ENCODE results near the gene DNAJC24.

DNAJC24 gene

DNA sequence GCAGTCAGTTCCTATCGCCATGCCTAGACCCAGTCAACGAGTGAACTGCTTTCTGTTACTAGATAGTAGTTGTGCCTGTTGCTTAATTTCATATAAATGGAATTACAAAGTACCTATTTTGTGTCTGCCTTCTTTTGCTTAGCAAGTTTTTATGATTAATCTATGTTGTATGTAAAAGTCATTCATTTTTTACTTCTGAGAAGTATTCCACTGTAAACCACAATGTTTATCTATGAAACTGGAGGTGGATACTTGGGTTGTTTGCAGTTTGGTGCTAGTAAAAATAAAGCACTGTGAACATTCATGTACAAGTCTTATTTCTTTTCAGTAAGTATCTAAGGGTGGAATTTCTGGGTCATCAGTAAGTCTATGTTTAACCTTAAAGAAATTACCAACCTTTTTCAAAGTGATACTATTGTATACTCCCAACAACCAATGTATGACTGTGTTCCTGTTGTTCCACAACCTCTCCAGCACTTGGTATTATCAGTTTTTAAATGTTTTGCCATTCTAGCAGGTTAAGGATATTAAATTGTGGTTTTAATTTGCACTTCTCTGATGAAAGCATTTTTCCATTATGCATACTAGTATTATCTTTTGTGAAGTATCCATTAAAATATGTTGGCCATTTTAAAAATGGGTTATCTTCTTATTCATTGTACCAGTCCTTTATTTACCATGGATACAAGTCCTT, 68.2 kb downstream of the DNAJC24 start:
- Histone ChIP-seq H3K36me3 (ENCODE audit: control insufficient read depth in 1 of 2, insufficient read depth in 2 of 2, low read length in 2 of 2) (no peaks in the 10 kb centered on the region), H3K27me3 (ENCODE audit: control insufficient read depth in 1 of 2, insufficient read depth in 2 of 2, low read length in 2 of 2) (no peaks in the 10 kb centered on the region), H3K4me1 (ENCODE audit: control insufficient read depth in 1 of 2, insufficient read depth in 2 of 2, low read length in 2 of 2) (no peaks in the 10 kb centered on the region), H3K9ac (ENCODE audit: low read depth in 1 of 2, low read length in 2 of 2) (no peak overlapping the region), H3K4me3 (ENCODE audit: low read depth in 1 of 2, low read length in 2 of 2) (no peak overlapping the region), H3K27ac (ENCODE audit: low read depth, low read length) (no peak overlapping the region), H3K9me3 (ENCODE audit: control insufficient read depth in 1 of 2, low read length in 2 of 2) (no peaks in the 10 kb centered on the region)

GRCh38 chr11:31441296-31441695, 71.6 kb downstream of the DNAJC24 start:
- H3K27ac ChIP-seq (ENCODE audit: low read depth, low read length) = no peak overlapping the region
- H3K9ac ChIP-seq (ENCODE audit: low read depth in 1 of 2, low read length in 2 of 2) = no peak overlapping the region
- H3K27me3 ChIP-seq (ENCODE audit: control insufficient read depth in 1 of 2, insufficient read depth in 2 of 2, low read length in 2 of 2) = no peaks in the 10 kb centered on the region
- H3K9me3 ChIP-seq (ENCODE audit: control insufficient read depth in 1 of 2, low read length in 2 of 2) = no peaks in the 10 kb centered on the region
- no peaks in the 10 kb centered on the region for H3K4me1 ChIP-seq (ENCODE audit: control insufficient read depth in 1 of 2, insufficient read depth in 2 of 2, low read length in 2 of 2)
- no peaks in the 10 kb centered on the region for H3K36me3 ChIP-seq (ENCODE audit: control insufficient read depth in 1 of 2, insufficient read depth in 2 of 2, low read length in 2 of 2)
- no peak overlapping the region for H3K4me3 ChIP-seq (ENCODE audit: low read depth in 1 of 2, low read length in 2 of 2)

- H3K27me3 ChIP-seq (ENCODE audit: control insufficient read depth in 1 of 2, insufficient read depth in 2 of 2, low read length in 2 of 2) = no peaks in the 10 kb centered on the region
- H3K9me3 ChIP-seq (ENCODE audit: control insufficient read depth in 1 of 2, low read length in 2 of 2) = no peaks in the 10 kb centered on the region
- H3K36me3 ChIP-seq (ENCODE audit: control insufficient read depth in 1 of 2, insufficient read depth in 2 of 2, low read length in 2 of 2) = no peaks in the 10 kb centered on the region
- no peak overlapping the region for H3K4me3 ChIP-seq (ENCODE audit: low read depth in 1 of 2, low read length in 2 of 2)
- H3K9ac ChIP-seq (ENCODE audit: low read depth in 1 of 2, low read length in 2 of 2) = no peak overlapping the region
- H3K27ac ChIP-seq (ENCODE audit: low read depth, low read length) = no peak overlapping the region
- no peaks in the 10 kb centered on the region for H3K4me1 ChIP-seq (ENCODE audit: control insufficient read depth in 1 of 2, insufficient read depth in 2 of 2, low read length in 2 of 2)
Observed at GRCh38 chr11:31442086-31442485, 72.4 kb downstream of the DNAJC24 start.

DNA sequence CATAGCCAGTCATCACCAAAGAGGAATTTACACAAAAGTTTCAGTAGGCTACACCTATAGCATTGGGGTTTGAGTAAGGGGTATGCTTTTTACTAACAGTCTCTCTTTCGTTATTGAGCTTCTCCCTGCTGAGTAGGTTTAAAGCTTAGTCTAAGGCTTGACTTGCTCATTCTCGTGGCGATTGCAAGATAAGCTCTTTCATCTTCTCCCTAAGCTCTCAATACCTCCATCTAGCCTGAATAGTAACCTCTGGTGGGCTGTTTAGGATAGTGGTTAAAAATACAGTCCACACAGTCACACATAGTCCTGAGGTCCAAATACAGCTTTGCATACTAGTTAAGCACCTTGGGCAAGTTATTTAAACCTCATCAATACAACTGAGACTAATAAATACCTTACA, 74.1 kb downstream of the DNAJC24 start:
- Histone ChIP-seq H3K27ac (ENCODE audit: low read depth, low read length) (no peak overlapping the region), H3K9ac (ENCODE audit: low read depth in 1 of 2, low read length in 2 of 2) (no peak overlapping the region), H3K9me3 (ENCODE audit: control insufficient read depth in 1 of 2, low read length in 2 of 2) (no peaks in the 10 kb centered on the region), H3K4me1 (ENCODE audit: control insufficient read depth in 1 of 2, insufficient read depth in 2 of 2, low read length in 2 of 2) (no peaks in the 10 kb centered on the region), H3K36me3 (ENCODE audit: control insufficient read depth in 1 of 2, insufficient read depth in 2 of 2, low read length in 2 of 2) (no peaks in the 10 kb centered on the region), H3K27me3 (ENCODE audit: control insufficient read depth in 1 of 2, insufficient read depth in 2 of 2, low read length in 2 of 2) (no peaks in the 10 kb centered on the region), H3K4me3 (ENCODE audit: low read depth in 1 of 2, low read length in 2 of 2) (no peak overlapping the region)

- H3K4me3 ChIP-seq (ENCODE audit: low read depth in 1 of 2, low read length in 2 of 2) = no peak overlapping the region
- no peaks in the 10 kb centered on the region for H3K27me3 ChIP-seq (ENCODE audit: control insufficient read depth in 1 of 2, insufficient read depth in 2 of 2, low read length in 2 of 2)
- no peaks in the 10 kb centered on the region for H3K36me3 ChIP-seq (ENCODE audit: control insufficient read depth in 1 of 2, insufficient read depth in 2 of 2, low read length in 2 of 2)
- no peak overlapping the region for H3K9ac ChIP-seq (ENCODE audit: low read depth in 1 of 2, low read length in 2 of 2)
- H3K9me3 ChIP-seq (ENCODE audit: control insufficient read depth in 1 of 2, low read length in 2 of 2) = no peaks in the 10 kb centered on the region
- no peaks in the 10 kb centered on the region for H3K4me1 ChIP-seq (ENCODE audit: control insufficient read depth in 1 of 2, insufficient read depth in 2 of 2, low read length in 2 of 2)
- H3K27ac ChIP-seq (ENCODE audit: low read depth, low read length) = no peak overlapping the region
Observed at GRCh38 chr11:31445621-31446020, 76.0 kb downstream of the DNAJC24 start.

GRCh38 chr11:31449040-31449439, 79.4 kb downstream of the DNAJC24 start:
- H3K4me3 ChIP-seq (ENCODE audit: low read depth in 1 of 2, low read length in 2 of 2) = no peak overlapping the region
- no peaks in the 10 kb centered on the region for H3K4me1 ChIP-seq (ENCODE audit: control insufficient read depth in 1 of 2, insufficient read depth in 2 of 2, low read length in 2 of 2)
- H3K27me3 ChIP-seq (ENCODE audit: control insufficient read depth in 1 of 2, insufficient read depth in 2 of 2, low read length in 2 of 2) = no peaks in the 10 kb centered on the region
- peaks cover 0 to 1% of the 10 kb centered on the region in 2 donors for H3K36me3 ChIP-seq (ENCODE audit: control insufficient read depth in 1 of 2, insufficient read depth in 2 of 2, low read length in 2 of 2)
- no peak overlapping the region for H3K27ac ChIP-seq (ENCODE audit: low read depth, low read length)
- no peak overlapping the region for H3K9ac ChIP-seq (ENCODE audit: low read depth in 1 of 2, low read length in 2 of 2)
- no peaks in the 10 kb centered on the region for H3K9me3 ChIP-seq (ENCODE audit: control insufficient read depth in 1 of 2, low read length in 2 of 2)

DNA sequence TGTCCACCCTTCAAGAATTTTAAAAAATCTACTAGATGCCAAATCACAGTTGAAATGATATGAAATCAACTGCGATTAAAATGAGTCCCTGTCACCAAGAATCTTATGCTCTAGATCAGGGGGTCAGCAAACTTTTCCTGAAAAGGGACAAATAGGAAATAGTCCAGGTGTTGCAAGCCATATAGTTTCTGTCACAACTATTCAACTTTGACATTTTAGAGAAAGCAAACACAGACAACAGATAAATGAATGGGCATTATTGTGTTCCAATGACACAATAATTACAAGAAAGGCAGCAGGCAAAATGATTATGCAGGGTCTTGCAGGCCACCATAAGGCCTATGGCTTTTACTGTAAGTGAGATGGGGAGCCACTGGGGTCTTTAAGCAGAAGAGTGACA, 81.2 kb downstream of the DNAJC24 start:
- Histone ChIP-seq H3K9me3 (ENCODE audit: control insufficient read depth in 1 of 2, low read length in 2 of 2) (no peaks in the 10 kb centered on the region), H3K27ac (ENCODE audit: low read depth, low read length) (no peak overlapping the region), H3K9ac (ENCODE audit: low read depth in 1 of 2, low read length in 2 of 2) (no peak overlapping the region), H3K27me3 (ENCODE audit: control insufficient read depth in 1 of 2, insufficient read depth in 2 of 2, low read length in 2 of 2) (no peaks in the 10 kb centered on the region), H3K36me3 (ENCODE audit: control insufficient read depth in 1 of 2, insufficient read depth in 2 of 2, low read length in 2 of 2) (peaks cover 0 to 3% of the 10 kb centered on the region in 2 donors), H3K4me1 (ENCODE audit: control insufficient read depth in 1 of 2, insufficient read depth in 2 of 2, low read length in 2 of 2) (no peaks in the 10 kb centered on the region), H3K4me3 (ENCODE audit: low read depth in 1 of 2, low read length in 2 of 2) (no peak overlapping the region)

- Histone ChIP-seq H3K4me1 (ENCODE audit: control insufficient read depth in 1 of 2, insufficient read depth in 2 of 2, low read length in 2 of 2) (no peaks in the 10 kb centered on the region), H3K36me3 (ENCODE audit: control insufficient read depth in 1 of 2, insufficient read depth in 2 of 2, low read length in 2 of 2) (peaks cover 0 to 3% of the 10 kb centered on the region in 2 donors), H3K9me3 (ENCODE audit: control insufficient read depth in 1 of 2, low read length in 2 of 2) (no peaks in the 10 kb centered on the region), H3K27ac (ENCODE audit: low read depth, low read length) (no peak overlapping the region), H3K4me3 (ENCODE audit: low read depth in 1 of 2, low read length in 2 of 2) (no peak overlapping the region), H3K27me3 (ENCODE audit: control insufficient read depth in 1 of 2, insufficient read depth in 2 of 2, low read length in 2 of 2) (no peaks in the 10 kb centered on the region), H3K9ac (ENCODE audit: low read depth in 1 of 2, low read length in 2 of 2) (no peak overlapping the region)
Observed at GRCh38 chr11:31455177-31455576, 85.5 kb downstream of the DNAJC24 start.

- Histone ChIP-seq H3K27ac (ENCODE audit: low read depth, low read length) (no peak overlapping the region), H3K9me3 (ENCODE audit: control insufficient read depth in 1 of 2, low read length in 2 of 2) (peaks cover 8 to 9% of the 10 kb centered on the region in 2 donors), H3K4me3 (ENCODE audit: low read depth in 1 of 2, low read length in 2 of 2) (no peak overlapping the region), H3K9ac (ENCODE audit: low read depth in 1 of 2, low read length in 2 of 2) (no peak overlapping the region), H3K27me3 (ENCODE audit: control insufficient read depth in 1 of 2, insufficient read depth in 2 of 2, low read length in 2 of 2) (no peaks in the 10 kb centered on the region), H3K4me1 (ENCODE audit: control insufficient read depth in 1 of 2, insufficient read depth in 2 of 2, low read length in 2 of 2) (no peaks in the 10 kb centered on the region), H3K36me3 (ENCODE audit: control insufficient read depth in 1 of 2, insufficient read depth in 2 of 2, low read length in 2 of 2) (no peaks in the 10 kb centered on the region)
Observed at GRCh38 chr11:31464436-31464835, 94.8 kb downstream of the DNAJC24 start.

DNA sequence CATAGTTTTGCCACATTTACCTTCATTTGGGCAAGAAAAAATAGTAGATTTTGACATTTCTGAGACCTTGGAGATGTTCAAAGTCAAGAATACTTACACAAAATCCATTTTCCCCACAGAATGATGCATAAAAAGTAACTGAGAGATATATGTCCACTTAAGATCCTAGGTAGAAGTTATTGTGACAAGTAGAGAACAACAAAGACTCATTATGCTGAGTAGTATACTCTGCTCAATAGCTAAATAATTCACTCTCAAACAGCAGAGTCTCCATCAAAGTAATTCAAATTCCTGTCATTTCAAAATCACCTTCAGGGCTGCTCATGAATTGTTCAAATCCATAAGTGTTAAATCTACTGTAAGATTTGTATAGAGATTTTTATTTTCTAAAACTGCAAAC, 104.4 kb downstream of the DNAJC24 start:
- Histone ChIP-seq H3K27me3 (ENCODE audit: control insufficient read depth in 1 of 2, insufficient read depth in 2 of 2, low read length in 2 of 2) (no peaks in the 10 kb centered on the region), H3K36me3 (ENCODE audit: control insufficient read depth in 1 of 2, insufficient read depth in 2 of 2, low read length in 2 of 2) (no peaks in the 10 kb centered on the region), H3K4me3 (ENCODE audit: low read depth in 1 of 2, low read length in 2 of 2) (no peak overlapping the region), H3K4me1 (ENCODE audit: control insufficient read depth in 1 of 2, insufficient read depth in 2 of 2, low read length in 2 of 2) (no peaks in the 10 kb centered on the region), H3K27ac (ENCODE audit: low read depth, low read length) (no peak overlapping the region), H3K9ac (ENCODE audit: low read depth in 1 of 2, low read length in 2 of 2) (no peak overlapping the region), H3K9me3 (ENCODE audit: control insufficient read depth in 1 of 2, low read length in 2 of 2) (no peaks in the 10 kb centered on the region)

All from duodenal mucosa (tissue), 2 donors.